Astrocyte of the spinal cord (primary cell): ENCODE results near the gene SYT5.

Experiments used
- DNase-seq: peaks from one replicate; pipeline ENCODE4 v3.0.0; 2011; ENCODE audit warnings: low read depth, low spot score
- H3K4me3 ChIP-seq: 2 replicates; pipeline ENCODE4 v1.5.1; 2011; ENCODE audit warnings: low read depth, mild to moderate bottlenecking, low read length, moderate library complexity
- CTCF ChIP-seq: IDR thresholded peaks from 2 replicates; pipeline ENCODE4 v1.5.1; 2012; ENCODE audit warnings: low read depth, mild to moderate bottlenecking, low read length, inconsistent platforms
- in situ Hi-C: cut with HindIII; loops from 2 replicates; pipeline ENCODE4 v1.10.0; 2017; ENCODE audit warnings: low sequenced_read_pairs

Gene SYT5

GRCh38 chr19:55176076-55176475, 4.0 kb downstream of the SYT5 start:
- H3K4me3 ChIP-seq: no peak overlapping the region
- TF ChIP-seq CTCF: no peak
- no peak for DNase-seq
- in situ Hi-C loops: loop anchor here (10.0 kb wide), 1 partner anchor 219 kb away; no protein-coding TSS in a partner anchor

- no peak for TF ChIP-seq CTCF
- no peak overlapping the region for H3K4me3 ChIP-seq
- in situ Hi-C loops: loop anchor here (10.0 kb wide), 1 partner anchor 220 kb away; no protein-coding TSS in a partner anchor
- no peak for DNase-seq
Measured at GRCh38 chr19:55175117-55175867, 4.8 kb downstream of the SYT5 start.

GRCh38 chr19:55174425-55175116, 5.5 kb downstream of the SYT5 start:
- in situ Hi-C loops: loop anchor here (10.0 kb wide), 1 partner anchor 220 kb away; no protein-coding TSS in a partner anchor

GRCh38 chr19:55173714-55174409, 6.2 kb downstream of the SYT5 start:
- peak; percentile 9 for TF ChIP-seq CTCF
- DNase-seq: peak; percentile 57
- in situ Hi-C loops: loop anchor here (10.0 kb wide), 1 partner anchor 221 kb away; no protein-coding TSS in a partner anchor
- peak overlapping the region; percentile 42 for H3K4me3 ChIP-seq

More at GRCh38 chr19:55174425-55175116, 5.5 kb downstream of the SYT5 start:
- no peak for TF ChIP-seq CTCF
- no peak for DNase-seq
- H3K4me3 ChIP-seq: no peak overlapping the region

GRCh38 chr19:55173186-55173713, 6.8 kb downstream of the SYT5 start:
- in situ Hi-C loops: loop anchor here (10.0 kb wide), 1 partner anchor 222 kb away; no protein-coding TSS in a partner anchor
- H3K4me3 ChIP-seq: peak overlapping the region; percentile 42
- no peak for DNase-seq

More at GRCh38 chr19:55173186-55173713, 6.8 kb downstream of the SYT5 start:
- no peak for TF ChIP-seq CTCF
